Endometrial microvascular endothelial cells (primary cell): ENCODE measurements around the gene ABCG8. TPM values are rescaled to one million over a fixed set of nuclear protein-coding genes. Genes with fewer than 3 reads are reported as not detected.

Source experiments
- in situ Hi-C: cut with HindIII; loops from 2 replicates; pipeline ENCODE4 v1.10.0; 2017; ENCODE audit warnings: low sequenced_read_pairs, low pct_unique_long_range_greater_than_20kb; ENCODE audit errors: inconsistent ontology term
- total RNA-seq: library from RNA; depleted of rRNA; stranded (reverse); fragments of >200 nt; gene quantifications from one replicate; pipeline ENCODE4 v1.2.3, GENCODE V29; 2015; ENCODE audit errors: inconsistent ontology term

Gene ABCG8
- total RNA-seq, 1 donor from 2014 or later, result not detected

GRCh38 chr2:43852196-43852730 lies 13.5 kb downstream of the ABCG8 start:
- in situ Hi-C loops, result no loop called here

- in situ Hi-C loops, result no loop called here
These were observed 14.6 kb downstream of the ABCG8 start for GRCh38 chr2:43853141-43854081.

GRCh38 chr2:43854671-43855070 lies 15.9 kb downstream of the ABCG8 start:
- in situ Hi-C loops, result no loop called here

GRCh38 chr2:43855292-43855691 lies 16.5 kb downstream of the ABCG8 start:
- in situ Hi-C loops, result no loop called here

- in situ Hi-C loops, result no loop called here
These were observed 33.4 kb downstream of the ABCG8 start for GRCh38 chr2:43872151-43872550.

GRCh38 chr2:43874776-43875451 lies 36.1 kb downstream of the ABCG8 start:
- in situ Hi-C loops, result no loop called here

- in situ Hi-C loops, result no loop called here
These were observed 39.2 kb downstream of the ABCG8 start for GRCh38 chr2:43877782-43878464.

GRCh38 chr2:43879261-43879660 lies 40.5 kb downstream of the ABCG8 start:
- in situ Hi-C loops, result no loop called here

- in situ Hi-C loops, result no loop called here
These were observed 41.7 kb downstream of the ABCG8 start for GRCh38 chr2:43880471-43880870.

- in situ Hi-C loops, result no loop called here
These were observed 42.2 kb downstream of the ABCG8 start for GRCh38 chr2:43880952-43881351.

GRCh38 chr2:43882312-43882711 lies 43.5 kb downstream of the ABCG8 start:
- in situ Hi-C loops, result no loop called here

- in situ Hi-C loops, result no loop called here
These were observed 45.9 kb downstream of the ABCG8 start for GRCh38 chr2:43884689-43885088.

GRCh38 chr2:43885132-43885632 lies 46.4 kb downstream of the ABCG8 start:
- in situ Hi-C loops, result no loop called here

- in situ Hi-C loops, result no loop called here
These were observed 48.4 kb downstream of the ABCG8 start for GRCh38 chr2:43887176-43887575.

GRCh38 chr2:43889416-43889815 lies 50.6 kb downstream of the ABCG8 start:
- in situ Hi-C loops, result no loop called here

GRCh38 chr2:43890855-43891254 lies 52.1 kb downstream of the ABCG8 start:
- in situ Hi-C loops, result no loop called here

- in situ Hi-C loops, result no loop called here
These were observed 56.0 kb downstream of the ABCG8 start for GRCh38 chr2:43894743-43895142.

GRCh38 chr2:43896906-43897305 lies 58.1 kb downstream of the ABCG8 start:
- in situ Hi-C loops, result no loop called here

- in situ Hi-C loops, result no loop called here
These were observed 58.7 kb downstream of the ABCG8 start for GRCh38 chr2:43897492-43897891.
